Thyroid gland (tissue), 4 donors: ENCODE results near the gene ADORA2B.

Experiments used
- POLR2A ChIP-seq, 2 donors: fragments of 450-650 bp; IDR thresholded peaks; one replicate each; pipeline ENCODE4 v1.6.1; 2017; ENCODE audit warnings: antibody characterized with exemption in 2 of 2, mild to moderate bottlenecking in 2 of 2, moderate library complexity in 1 of 2
- TF ChIP-seq, protein P1 (sequence below), 6 experiments: fragments of 200-600 bp in 3 of 6; fragments of 450-650 bp in 3 of 6; sonication (generic) in 3 of 6; IDR thresholded peaks; one replicate each; pipeline ENCODE4 v1.5.1; 2016 to 2019; ENCODE audit warnings: antibody characterized with exemption in 6 of 6, mild to moderate bottlenecking in 2 of 6, inconsistent platforms in 1 of 6, moderate library complexity in 1 of 6

DNA sequence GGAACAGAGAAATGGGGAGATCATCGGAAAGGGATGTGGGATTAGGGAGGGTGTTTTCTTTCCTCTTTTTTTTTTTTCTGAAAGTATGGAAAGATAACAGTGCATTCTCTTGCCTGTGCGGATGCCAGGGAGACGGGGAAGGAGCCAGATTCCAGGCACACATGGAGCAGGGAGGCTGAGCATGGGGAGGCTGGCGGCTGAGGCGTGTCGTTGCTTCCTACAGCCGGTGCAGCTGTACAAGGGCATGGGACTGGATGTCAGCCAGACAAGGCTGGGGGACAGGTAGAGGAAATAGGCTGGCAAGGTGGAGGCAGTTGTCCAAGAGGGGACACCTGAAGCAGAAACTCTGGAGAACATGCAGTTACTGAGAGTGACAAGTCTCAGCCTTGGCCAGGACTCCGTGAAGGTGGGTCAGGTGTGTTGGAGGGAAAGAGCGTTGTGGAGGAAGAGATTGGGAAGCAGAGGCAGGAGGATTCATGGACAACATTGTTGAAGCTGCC lies 16.6 kb upstream of the ADORA2B start:
- TF ChIP-seq, protein P1, sequence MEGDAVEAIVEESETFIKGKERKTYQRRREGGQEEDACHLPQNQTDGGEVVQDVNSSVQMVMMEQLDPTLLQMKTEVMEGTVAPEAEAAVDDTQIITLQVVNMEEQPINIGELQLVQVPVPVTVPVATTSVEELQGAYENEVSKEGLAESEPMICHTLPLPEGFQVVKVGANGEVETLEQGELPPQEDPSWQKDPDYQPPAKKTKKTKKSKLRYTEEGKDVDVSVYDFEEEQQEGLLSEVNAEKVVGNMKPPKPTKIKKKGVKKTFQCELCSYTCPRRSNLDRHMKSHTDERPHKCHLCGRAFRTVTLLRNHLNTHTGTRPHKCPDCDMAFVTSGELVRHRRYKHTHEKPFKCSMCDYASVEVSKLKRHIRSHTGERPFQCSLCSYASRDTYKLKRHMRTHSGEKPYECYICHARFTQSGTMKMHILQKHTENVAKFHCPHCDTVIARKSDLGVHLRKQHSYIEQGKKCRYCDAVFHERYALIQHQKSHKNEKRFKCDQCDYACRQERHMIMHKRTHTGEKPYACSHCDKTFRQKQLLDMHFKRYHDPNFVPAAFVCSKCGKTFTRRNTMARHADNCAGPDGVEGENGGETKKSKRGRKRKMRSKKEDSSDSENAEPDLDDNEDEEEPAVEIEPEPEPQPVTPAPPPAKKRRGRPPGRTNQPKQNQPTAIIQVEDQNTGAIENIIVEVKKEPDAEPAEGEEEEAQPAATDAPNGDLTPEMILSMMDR (IDR thresholded peaks at IDR 0.05) = no peak
- TF ChIP-seq POLR2A (IDR thresholded peaks at IDR 0.05) = no peak
